HEK293T (cell line): ENCODE measurements around the gene TRPM2.
A peak's percentile ranks its signal among the peaks of the same experiment; 100 is the strongest.

Source experiments
- CTCF ChIA-PET: fragments of 350-600 bp; formaldehyde crosslinking; extraction: SDS; loops from one replicate; lab custom pipeline; 2021; ENCODE audit warnings: antibody characterized with exemption, inconsistent platforms; lab: Yijun Ruan, JAX
- POLR2A ChIA-PET: fragments of 350-600 bp; formaldehyde crosslinking; extraction: SDS; loops from one replicate; lab custom pipeline; 2020; ENCODE audit warnings: antibody characterized with exemption, inconsistent platforms; lab: Yijun Ruan, JAX
- DNase-seq: peaks from one replicate; pipeline ENCODE4 v3.0.0; 2012; ENCODE audit warnings: mixed read lengths; ENCODE audit errors: extremely low spot score
- ARNT ChIP-seq: fragments of 450-650 bp; IDR thresholded peaks from 2 replicates; pipeline ENCODE4 v1.6.1; 2017; ENCODE audit warnings: mild to moderate bottlenecking
- BHLHE40 ChIP-seq: fragments of 450-650 bp; IDR thresholded peaks from 2 replicates; pipeline ENCODE4 v1.6.1; 2016; ENCODE audit warnings: mild to moderate bottlenecking, moderate library complexity, borderline replicate concordance
- CTBP1 ChIP-seq: fragments of 450-650 bp; IDR thresholded peaks from 2 replicates; pipeline ENCODE4 v1.6.1; 2016; ENCODE audit warnings: borderline replicate concordance
- ELF4 ChIP-seq: fragments of 450-650 bp; IDR thresholded peaks from 2 replicates; pipeline ENCODE4 v1.6.1; 2017; ENCODE audit warnings: antibody characterized with exemption
- FOXA1 ChIP-seq: fragments of 450-650 bp; IDR thresholded peaks from 2 replicates; pipeline ENCODE4 v1.6.1; 2016; ENCODE audit warnings: mild to moderate bottlenecking
- FOXK2 ChIP-seq: fragments of 450-650 bp; IDR thresholded peaks from 2 replicates; pipeline ENCODE4 v1.6.1; 2016; ENCODE audit warnings: mild to moderate bottlenecking
- FOXM1 ChIP-seq: fragments of 450-650 bp; IDR thresholded peaks from 2 replicates; pipeline ENCODE4 v1.6.1; 2017; ENCODE audit warnings: mild to moderate bottlenecking, borderline replicate concordance
- HDGF ChIP-seq: fragments of 450-650 bp; IDR thresholded peaks from 2 replicates; pipeline ENCODE4 v1.6.1; 2017; ENCODE audit warnings: antibody characterized with exemption, borderline replicate concordance
- L3MBTL2 ChIP-seq: fragments of 450-650 bp; conservative IDR thresholded peaks from 2 replicates; pipeline ENCODE4 v1.6.1; 2016; ENCODE audit warnings: mild to moderate bottlenecking
- LEF1 ChIP-seq: fragments of 450-650 bp; IDR thresholded peaks from 2 replicates; pipeline ENCODE4 v1.6.1; 2017; ENCODE audit warnings: mild to moderate bottlenecking, borderline replicate concordance
- NFRKB ChIP-seq: fragments of 450-650 bp; IDR thresholded peaks from 2 replicates; pipeline ENCODE4 v1.6.1; 2016; ENCODE audit warnings: mild to moderate bottlenecking, moderate library complexity
- PKNOX1 ChIP-seq: fragments of 450-650 bp; IDR thresholded peaks from 2 replicates; pipeline ENCODE4 v1.6.1; 2016
- SP1 ChIP-seq: fragments of 450-650 bp; IDR thresholded peaks from 2 replicates; pipeline ENCODE4 v1.6.1; 2017
- SUZ12 ChIP-seq: fragments of 450-650 bp; IDR thresholded peaks from 2 replicates; pipeline ENCODE4 v1.6.1; 2016; ENCODE audit warnings: mild to moderate bottlenecking
- TARDBP ChIP-seq: fragments of 450-650 bp; IDR thresholded peaks from 2 replicates; pipeline ENCODE4 v1.6.1; 2016
- ZNF384 ChIP-seq: fragments of 450-650 bp; IDR thresholded peaks from 2 replicates; pipeline ENCODE4 v1.6.1; 2016

TRPM2 gene

GRCh38 chr21:44442266-44443125 is 89.1 kb downstream of the TRPM2 start:
- TF ChIP-seq ZNF384 (no peak), ARNT (no peak), CTBP1 (no peak), FOXM1 (no peak), TARDBP (no peak), LEF1 (no peak), SUZ12 (no peak), FOXA1 (no peak), NFRKB (no peak), BHLHE40 (no peak), PKNOX1 (no peak), ELF4 (no peak), FOXK2 (no peak), L3MBTL2 (no peak; the same call in 1 of the 2 replicates), HDGF (no peak), SP1 (no peak)
- ChIA-PET CTCF (no interaction called here), POLR2A (interaction anchor here (1.1 kb wide), 1 partner anchor 9 kb away, joined by 3 read pairs; no protein-coding TSS in a partner anchor)
- DNase-seq = no peak

- DNase-seq = no peak
- ChIA-PET POLR2A (interaction anchor here (1.1 kb wide), 1 partner anchor 10 kb away, joined by 3 read pairs; no protein-coding TSS in a partner anchor), CTCF (no interaction called here)
- TF ChIP-seq SUZ12 (no peak), FOXA1 (no peak), ELF4 (no peak), FOXK2 (no peak), ZNF384 (no peak), L3MBTL2 (no peak), SP1 (no peak), BHLHE40 (no peak), FOXM1 (no peak), HDGF (no peak), LEF1 (no peak)
Measured at GRCh38 chr21:44443291-44443890, 90.0 kb downstream of the TRPM2 start.

GRCh38 chr21:44443891-44444285 is 90.5 kb downstream of the TRPM2 start:
- POLR2A ChIA-PET = no interaction called here

GRCh38 chr21:44444286-44444931 is 91.0 kb downstream of the TRPM2 start:
- peak; percentile 71 for DNase-seq
- POLR2A ChIA-PET = no interaction called here
- CTCF ChIA-PET = interaction anchor here (0.6 kb wide), 1 partner anchor 1462 kb away, joined by 3 read pairs; no protein-coding TSS in a partner anchor
- TF ChIP-seq PKNOX1 (no peak), L3MBTL2 (no peak), NFRKB (no peak), SP1 (no peak)

More at GRCh38 chr21:44443891-44444285, 90.5 kb downstream of the TRPM2 start:
- CTCF ChIA-PET = no interaction called here
- TF ChIP-seq FOXA1 (no peak), FOXK2 (no peak), SUZ12 (no peak), TARDBP (no peak), L3MBTL2 (no peak), HDGF (no peak), BHLHE40 (no peak), ELF4 (no peak), SP1 (no peak), CTBP1 (no peak), PKNOX1 (no peak), NFRKB (no peak), ARNT (no peak), LEF1 (no peak)
- DNase-seq = no peak

- ChIA-PET POLR2A (no interaction called here), CTCF (interaction anchor here (0.6 kb wide), 1 partner anchor 1463 kb away, joined by 3 read pairs; no protein-coding TSS in a partner anchor)
- TF ChIP-seq PKNOX1 = no peak
- TF ChIP-seq L3MBTL2 = no peak
- TF ChIP-seq HDGF = no peak
- TF ChIP-seq TARDBP = no peak
- TF ChIP-seq BHLHE40 = no peak
- no peak for TF ChIP-seq CTBP1
- no peak for TF ChIP-seq FOXA1
- TF ChIP-seq SUZ12 = no peak
- no peak for TF ChIP-seq SP1
- no peak for TF ChIP-seq ARNT
- TF ChIP-seq FOXM1 = no peak
- no peak for TF ChIP-seq LEF1
- TF ChIP-seq NFRKB = no peak
- no peak for TF ChIP-seq ELF4
- TF ChIP-seq FOXK2 = no peak
- TF ChIP-seq ZNF384 = no peak
- no peak for DNase-seq
Measured at GRCh38 chr21:44445145-44445812, 91.9 kb downstream of the TRPM2 start.
